Coronary artery (tissue), 2 donors: ENCODE data around the gene AKR1D1.
"Not testable (repeated sequence)": the region's sequence is repeated elsewhere in the genome, so short reads cannot be mapped to it uniquely, and the experiment has no call there.

Experiments used
- DNase-seq: peaks from one replicate; pipeline ENCODE4 v3.0.0-alpha.2; 2017; ENCODE audit warnings: low spot score
- H3K27ac ChIP-seq, 2 donors: fragments of 200-600 bp; sonication (generic); one replicate each; pipeline ENCODE4 v1.5.1; 2016 to 2019
- H3K4me3 ChIP-seq: fragments of 200-600 bp; sonication (generic); 2 replicates; pipeline ENCODE4 v1.5.1; 2016; ENCODE audit warnings: mild to moderate bottlenecking, moderate library complexity
- CTCF ChIP-seq: fragments of 200-600 bp; sonication (generic); IDR thresholded peaks from one replicate; pipeline ENCODE4 v1.5.1; 2019; ENCODE audit warnings: antibody characterized with exemption

The AKR1D1 gene

GRCh38 chr7:138074121-138074520, 2.1 kb upstream of the AKR1D1 start:
- DNase-seq: no peak
- H3K27ac ChIP-seq: no peak overlapping the region
- no peak for TF ChIP-seq CTCF
- no peak overlapping the region for H3K4me3 ChIP-seq

GRCh38 chr7:138074540-138074939, 1.7 kb upstream of the AKR1D1 start:
- DNase-seq: no peak
- Histone ChIP-seq H3K27ac (no peak overlapping the region), H3K4me3 (no peak overlapping the region)
- no peak for TF ChIP-seq CTCF

- no peak for DNase-seq
- no peak overlapping the region for H3K27ac ChIP-seq
- H3K4me3 ChIP-seq: no peak overlapping the region
- TF ChIP-seq CTCF: no peak
Measured at GRCh38 chr7:138075350-138075749, 909 bp upstream of the AKR1D1 start.

GRCh38 chr7:138075786-138076185, 473 bp upstream of the AKR1D1 start:
- H3K27ac ChIP-seq, H3K4me3 ChIP-seq, DNase-seq: not testable (repeated sequence)

- no peak for TF ChIP-seq CTCF
- Histone ChIP-seq H3K4me3 (no peak overlapping the region), H3K27ac (no peak overlapping the region)
- no peak for DNase-seq
Measured at GRCh38 chr7:138077809-138078208, 1.6 kb downstream of the AKR1D1 start.

GRCh38 chr7:138079137-138079536, 2.9 kb downstream of the AKR1D1 start:
- TF ChIP-seq CTCF: no peak
- Histone ChIP-seq H3K27ac (no peak overlapping the region), H3K4me3 (no peak overlapping the region)
- DNase-seq: no peak

GRCh38 chr7:138081868-138082267, 5.6 kb downstream of the AKR1D1 start:
- Histone ChIP-seq H3K4me3 (no peak overlapping the region), H3K27ac (no peak overlapping the region)
- DNase-seq: no peak
- no peak for TF ChIP-seq CTCF

- Histone ChIP-seq H3K4me3 (no peak overlapping the region), H3K27ac (no peak overlapping the region)
- DNase-seq: no peak
- TF ChIP-seq CTCF: no peak
Measured at GRCh38 chr7:138083859-138084258, 7.6 kb downstream of the AKR1D1 start.
